Measurements from ENCODE around the gene APBB3.
A peak's percentile ranks its signal among the peaks of the same experiment; 100 is the strongest.

APBB3 gene

DNA sequence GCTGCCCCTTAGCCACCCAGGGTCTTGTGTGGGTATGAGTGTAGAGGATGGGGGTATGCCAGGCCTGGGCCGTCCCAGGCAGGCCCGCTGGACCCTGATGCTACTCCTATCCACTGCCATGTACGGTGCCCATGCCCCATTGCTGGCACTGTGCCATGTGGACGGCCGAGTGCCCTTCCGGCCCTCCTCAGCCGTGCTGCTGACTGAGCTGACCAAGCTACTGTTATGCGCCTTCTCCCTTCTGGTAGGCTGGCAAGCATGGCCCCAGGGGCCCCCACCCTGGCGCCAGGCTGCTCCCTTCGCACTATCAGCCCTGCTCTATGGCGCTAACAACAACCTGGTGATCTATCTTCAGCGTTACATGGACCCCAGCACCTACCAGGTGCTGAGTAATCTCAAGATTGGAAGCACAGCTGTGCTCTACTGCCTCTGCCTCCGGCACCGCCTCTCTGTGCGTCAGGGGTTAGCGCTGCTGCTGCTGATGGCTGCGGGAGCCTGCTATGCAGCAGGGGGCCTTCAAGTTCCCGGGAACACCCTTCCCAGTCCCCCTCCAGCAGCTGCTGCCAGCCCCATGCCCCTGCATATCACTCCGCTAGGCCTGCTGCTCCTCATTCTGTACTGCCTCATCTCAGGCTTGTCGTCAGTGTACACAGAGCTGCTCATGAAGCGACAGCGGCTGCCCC, 2.9 kb upstream of the APBB3 start:
- peaks cover 46% of the 10 kb centered on the region for H3K36me3 Mint-ChIP-seq
- H3K27me3 Mint-ChIP-seq: no peaks in the 10 kb centered on the region

DNA sequence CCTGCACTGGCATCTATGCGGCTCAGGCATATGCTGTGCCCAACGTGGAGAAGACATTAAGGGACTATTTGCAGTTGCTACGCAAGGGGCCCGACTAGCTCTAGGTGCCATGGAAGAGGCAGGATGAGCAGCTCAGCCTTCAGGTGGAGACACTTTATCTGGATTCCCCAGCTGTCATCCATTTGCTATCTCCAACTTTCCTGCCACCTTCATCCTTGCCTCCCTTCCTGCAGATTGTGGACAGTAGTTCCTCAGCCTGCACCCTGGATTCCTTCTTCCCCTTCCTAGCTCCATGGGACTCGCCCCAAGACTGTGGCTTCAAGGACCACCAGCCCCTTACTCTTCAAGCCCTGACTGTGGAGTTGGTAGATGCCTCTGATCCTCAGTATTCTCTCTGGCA, 2.3 kb upstream of the APBB3 start:
- peak overlapping the region; percentile 84 for H3K27ac Mint-ChIP-seq
- H3K36me3 Mint-ChIP-seq: peaks cover 48% of the 10 kb centered on the region
- H3K27me3 Mint-ChIP-seq: no peaks in the 10 kb centered on the region
- no peaks in the 10 kb centered on the region for H3K9me3 Mint-ChIP-seq
- peaks cover 52% of the 10 kb centered on the region for H3K4me1 Mint-ChIP-seq
- no peak overlapping the region for H3K4me3 Mint-ChIP-seq
- ATAC-seq: no peak

More for the DNA sequence above, 2.9 kb upstream of the APBB3 start:
- H3K9me3 Mint-ChIP-seq: no peaks in the 10 kb centered on the region
- no peak overlapping the region for H3K4me3 Mint-ChIP-seq
- H3K27ac Mint-ChIP-seq: peak overlapping the region; percentile 84
- H3K4me1 Mint-ChIP-seq: peaks cover 52% of the 10 kb centered on the region
- ATAC-seq: no peak

DNA sequence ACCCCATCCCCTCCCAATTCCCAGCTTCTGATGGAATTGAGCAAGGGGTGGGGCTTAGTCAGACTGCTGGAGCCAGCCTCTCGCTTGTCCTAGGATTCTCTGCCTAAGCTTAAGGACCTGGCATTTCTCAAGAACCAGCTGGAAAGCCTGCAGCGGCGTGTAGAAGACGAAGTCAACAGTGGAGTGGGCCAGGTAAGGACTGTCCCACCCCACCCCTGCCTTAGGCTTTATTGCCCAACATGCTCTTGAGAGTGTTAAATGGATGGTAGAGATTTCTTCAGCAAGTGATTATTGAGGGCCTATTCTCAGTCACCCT, 1.3 kb upstream of the APBB3 start:
- H3K27me3 Mint-ChIP-seq: no peaks in the 10 kb centered on the region
- no peaks in the 10 kb centered on the region for H3K9me3 Mint-ChIP-seq
- H3K4me3 Mint-ChIP-seq: peak overlapping the region; percentile 92
- H3K4me1 Mint-ChIP-seq: peaks cover 59% of the 10 kb centered on the region
- peaks cover 51% of the 10 kb centered on the region for H3K36me3 Mint-ChIP-seq
- ATAC-seq: no peak
- peak overlapping the region; percentile 94 for H3K27ac Mint-ChIP-seq

DNA sequence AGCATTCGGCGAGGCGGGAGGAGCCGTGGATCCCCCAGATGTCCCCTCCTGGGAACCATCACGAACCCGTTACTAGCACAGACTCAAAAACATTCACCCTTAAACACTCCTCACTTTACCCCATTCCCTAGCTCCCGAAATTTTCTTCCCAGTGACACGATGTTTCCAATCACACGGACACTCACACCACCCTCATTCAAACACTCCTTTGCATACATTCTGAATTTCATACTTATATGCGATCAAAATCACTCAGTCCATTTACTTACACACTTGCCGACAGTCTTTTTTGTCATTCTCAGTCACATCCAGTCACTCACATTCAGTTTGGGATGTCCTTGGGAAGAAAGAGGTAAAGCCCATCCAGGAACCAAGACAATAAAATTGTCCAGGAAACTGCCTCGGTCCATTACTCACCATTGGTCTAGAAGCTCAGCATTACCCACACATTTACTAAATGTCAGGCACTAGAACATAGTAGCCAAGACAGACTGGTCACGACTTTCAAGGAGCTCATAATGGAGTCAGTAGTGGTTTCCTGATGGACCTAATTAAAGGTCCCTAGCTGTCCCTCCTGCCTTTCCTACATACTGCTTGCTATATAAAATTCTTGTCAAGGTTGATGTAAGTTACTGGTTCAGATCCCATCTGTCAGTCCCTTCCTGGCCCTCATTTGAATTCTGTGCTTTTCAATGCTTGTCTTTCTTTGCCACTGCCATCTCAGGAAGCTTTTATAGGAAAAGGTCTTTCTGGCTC, 804 bp upstream of the APBB3 start:
- Mint-ChIP-seq H3K36me3 (peaks cover 51% of the 10 kb centered on the region), H3K27me3 (no peaks in the 10 kb centered on the region), H3K4me1 (peaks cover 56% of the 10 kb centered on the region), H3K4me3 (peak overlapping the region; percentile 92), H3K9me3 (no peaks in the 10 kb centered on the region), H3K27ac (peak overlapping the region; percentile 94)
- peak; percentile 1 for ATAC-seq

DNA sequence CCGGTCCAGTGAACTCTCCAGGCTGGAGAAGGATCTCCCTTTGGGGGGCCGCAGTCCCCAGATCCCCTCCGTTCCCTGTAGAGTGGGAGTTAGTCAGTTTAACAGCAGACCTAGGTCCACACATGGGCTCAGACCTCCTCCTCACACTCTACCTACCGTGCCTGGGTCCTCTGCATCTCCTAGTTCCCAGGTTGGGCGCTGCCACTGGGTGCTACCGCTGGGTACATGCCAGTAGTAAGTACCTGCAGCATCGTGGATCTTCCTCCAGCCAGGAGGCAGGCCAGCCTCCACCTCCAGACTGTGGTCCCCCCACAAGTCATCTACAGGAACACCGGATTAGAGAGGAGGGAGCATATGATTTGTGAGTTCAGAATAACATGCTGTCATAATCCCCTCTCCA, 802 bp downstream of the APBB3 start:
- Mint-ChIP-seq H3K36me3 (peaks cover 44% of the 10 kb centered on the region), H3K4me3 (peak overlapping the region; percentile 92), H3K27me3 (no peaks in the 10 kb centered on the region), H3K9me3 (no peaks in the 10 kb centered on the region), H3K27ac (peak overlapping the region; percentile 94), H3K4me1 (peaks cover 44% of the 10 kb centered on the region)
- no peak for ATAC-seq

DNA sequence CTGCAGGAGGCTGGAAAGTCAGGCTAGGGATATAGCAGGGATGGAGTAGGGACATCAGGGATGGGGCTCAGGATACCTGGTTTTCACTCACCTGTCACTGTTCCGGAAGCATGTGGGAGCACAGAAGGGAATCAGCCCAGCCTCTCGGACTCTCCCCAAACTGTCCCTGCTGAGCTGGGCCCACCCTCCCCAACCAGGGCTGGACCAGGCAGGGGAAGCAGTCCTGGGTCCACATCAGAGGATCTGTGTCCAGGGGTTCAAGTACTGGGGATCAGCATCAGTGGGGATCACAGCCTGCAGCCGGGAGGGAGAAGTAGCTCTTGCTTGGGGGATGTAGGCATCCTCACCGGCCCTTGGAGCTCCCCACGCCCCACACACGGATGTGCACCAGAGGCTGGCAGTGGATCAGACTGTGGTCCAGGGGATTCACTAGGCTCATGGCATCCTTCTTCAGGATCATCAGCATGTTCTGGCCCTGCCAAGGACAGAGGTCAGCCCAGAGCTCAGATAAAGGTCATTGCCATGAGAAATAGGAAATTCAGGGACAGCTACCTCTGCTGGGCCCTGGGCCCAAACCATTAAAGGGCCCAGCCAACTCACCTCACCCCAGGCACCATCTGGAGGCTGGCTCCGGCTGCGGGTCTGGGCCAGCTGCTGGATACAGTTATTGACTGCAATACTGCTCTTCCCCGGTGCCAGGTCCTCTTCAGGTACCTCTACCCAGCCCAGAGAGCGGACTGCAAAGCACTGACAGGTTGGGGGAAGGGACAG, 2.5 kb downstream of the APBB3 start:
- ATAC-seq: no peak
- H3K36me3 Mint-ChIP-seq: peaks cover 33% of the 10 kb centered on the region
- H3K4me3 Mint-ChIP-seq: no peak overlapping the region
- no peak overlapping the region for H3K27ac Mint-ChIP-seq
- peaks cover 39% of the 10 kb centered on the region for H3K4me1 Mint-ChIP-seq
- H3K27me3 Mint-ChIP-seq: no peaks in the 10 kb centered on the region
- no peaks in the 10 kb centered on the region for H3K9me3 Mint-ChIP-seq

DNA sequence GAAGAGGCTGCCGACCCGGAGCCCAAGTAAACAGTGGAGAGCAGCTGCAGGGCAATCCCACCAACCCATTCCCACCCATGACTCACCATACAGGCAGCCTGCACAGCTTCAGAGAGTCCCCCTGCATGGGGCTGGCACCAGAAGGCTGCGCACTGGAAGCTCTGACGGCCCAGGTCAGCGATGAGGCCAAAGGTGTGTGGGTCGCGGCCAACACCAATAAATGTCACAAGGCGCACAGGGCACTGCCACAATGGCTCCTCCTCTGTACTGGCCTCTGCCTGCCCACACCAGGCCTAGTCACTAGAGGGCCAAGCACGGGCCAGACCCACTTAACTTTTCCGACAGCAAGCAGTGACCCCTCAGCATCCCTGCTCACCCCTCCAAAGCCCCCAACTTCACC, 4.2 kb downstream of the APBB3 start:
- no peak for ATAC-seq
- peak overlapping the region; percentile 20 for H3K27ac Mint-ChIP-seq
- H3K4me1 Mint-ChIP-seq: peaks cover 38% of the 10 kb centered on the region
- no peak overlapping the region for H3K4me3 Mint-ChIP-seq
- H3K36me3 Mint-ChIP-seq: peaks cover 30% of the 10 kb centered on the region
- no peaks in the 10 kb centered on the region for H3K27me3 Mint-ChIP-seq
- H3K9me3 Mint-ChIP-seq: no peaks in the 10 kb centered on the region

DNA sequence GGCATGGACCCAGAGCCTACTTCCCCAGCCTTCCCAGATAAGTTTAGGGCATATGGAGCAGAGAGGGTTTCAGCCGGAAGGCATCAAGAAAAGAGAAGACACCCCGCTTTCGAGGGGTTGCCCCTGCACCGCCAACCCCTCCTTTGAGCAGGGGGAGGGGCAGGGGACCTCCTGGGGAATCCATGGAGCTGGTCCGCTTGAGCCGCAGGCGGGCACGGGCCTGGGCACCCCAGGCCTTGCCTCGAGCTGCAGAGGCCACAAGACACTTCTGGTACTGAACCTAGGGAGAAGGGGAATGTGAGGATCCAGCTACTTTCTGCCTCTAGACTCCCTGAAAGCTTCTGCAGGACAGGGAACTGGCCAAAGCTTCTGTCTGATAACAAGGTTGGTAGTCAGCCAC, 5.9 kb downstream of the APBB3 start:
- H3K4me3 Mint-ChIP-seq: no peak overlapping the region
- ATAC-seq: no peak
- H3K36me3 Mint-ChIP-seq: peaks cover 41% of the 10 kb centered on the region
- H3K27me3 Mint-ChIP-seq: no peaks in the 10 kb centered on the region
- no peaks in the 10 kb centered on the region for H3K9me3 Mint-ChIP-seq
- peaks cover 51% of the 10 kb centered on the region for H3K4me1 Mint-ChIP-seq
- peak overlapping the region; percentile 90 for H3K27ac Mint-ChIP-seq

DNA sequence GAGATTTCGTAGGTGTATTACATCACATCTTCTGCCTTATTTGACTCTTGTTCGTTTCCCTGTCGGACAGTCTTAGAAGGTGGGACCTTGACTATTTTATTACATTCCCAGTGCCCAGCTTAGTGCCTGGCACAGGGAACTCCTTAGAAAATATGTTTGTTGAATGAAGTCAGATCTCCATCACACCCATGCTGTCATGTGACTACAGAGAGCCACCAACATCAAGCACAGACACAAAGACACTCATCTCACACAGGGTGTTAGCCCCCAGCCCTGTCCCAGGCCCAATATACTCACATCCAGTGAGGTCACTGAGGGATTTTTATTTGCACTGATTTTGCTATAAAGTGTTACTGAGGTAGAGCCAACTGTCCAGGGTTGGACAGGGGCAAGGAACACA, 6.4 kb downstream of the APBB3 start:
- H3K27ac Mint-ChIP-seq: peak overlapping the region; percentile 90
- H3K4me1 Mint-ChIP-seq: peaks cover 57% of the 10 kb centered on the region
- no peaks in the 10 kb centered on the region for H3K9me3 Mint-ChIP-seq
- peak overlapping the region; percentile 89 for H3K4me3 Mint-ChIP-seq
- ATAC-seq: no peak
- H3K27me3 Mint-ChIP-seq: no peaks in the 10 kb centered on the region
- H3K36me3 Mint-ChIP-seq: peaks cover 47% of the 10 kb centered on the region

DNA sequence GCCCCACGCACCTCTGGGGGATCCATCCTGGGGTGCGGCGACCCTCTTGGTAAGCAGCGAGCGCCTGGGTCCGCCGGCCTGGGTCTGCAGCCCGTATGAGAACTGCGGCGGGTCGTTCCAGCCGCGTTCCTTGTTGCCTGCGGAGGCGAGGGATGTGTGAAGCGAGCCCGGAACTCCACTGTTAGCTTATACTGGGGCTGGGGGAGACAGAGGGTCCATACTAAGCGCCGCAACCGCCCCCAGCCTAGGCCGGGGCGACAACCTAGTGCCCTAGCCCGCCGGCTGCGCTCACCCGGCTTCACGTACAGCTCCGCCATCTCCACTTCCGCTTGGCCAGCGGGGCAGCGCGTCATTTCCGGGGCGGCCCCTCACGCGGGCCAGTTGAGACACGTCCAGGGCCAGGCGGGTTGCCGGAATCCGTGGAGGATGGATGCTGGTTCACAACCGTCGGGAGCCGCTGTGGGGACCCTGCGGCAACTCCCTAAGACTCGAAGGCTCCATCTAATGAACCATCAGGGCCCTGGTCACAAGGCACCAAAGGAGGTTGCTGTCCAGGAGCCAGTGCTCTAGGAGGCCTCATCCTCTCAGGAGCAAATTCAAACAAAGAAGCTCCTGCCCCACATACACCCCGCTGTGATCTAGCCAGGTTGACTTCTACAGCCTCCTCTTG, 7.1 kb downstream of the APBB3 start, which contains the start of gene SRA1:
Gene SRA1, minus strand, starts transcription at position 338 of the 670 bp plus-strand sequence. Its CDS starts 21 bp downstream, at position 317.
- Mint-ChIP-seq H3K36me3 (peaks cover 50% of the 10 kb centered on the region), H3K4me1 (peaks cover 59% of the 10 kb centered on the region)
- ATAC-seq: peak; percentile 98

DNA sequence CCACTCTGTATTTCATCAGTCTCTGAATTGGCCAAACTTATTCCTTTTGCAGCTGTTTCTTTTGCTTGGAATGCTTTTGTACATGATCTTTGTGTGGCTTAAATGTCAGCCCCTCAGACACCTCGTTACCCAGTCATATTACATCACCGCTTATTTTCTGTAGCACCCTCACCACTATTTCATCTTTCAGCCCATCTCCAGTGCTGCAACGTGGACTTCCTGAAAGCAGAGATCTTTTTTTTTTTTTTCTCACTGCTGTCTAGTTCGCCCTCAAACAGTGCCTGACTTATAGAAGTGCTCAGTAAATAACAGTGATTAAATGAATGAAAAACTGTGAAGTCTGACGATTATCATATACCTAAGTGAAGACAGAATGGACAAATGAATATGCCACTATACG, 8.0 kb downstream of the APBB3 start:
- Mint-ChIP-seq H3K9me3 (no peaks in the 10 kb centered on the region), H3K4me3 (peak overlapping the region; percentile 89), H3K27me3 (no peaks in the 10 kb centered on the region), H3K36me3 (peaks cover 53% of the 10 kb centered on the region), H3K4me1 (peaks cover 57% of the 10 kb centered on the region), H3K27ac (peak overlapping the region; percentile 90)
- no peak for ATAC-seq

More for the DNA sequence above, 7.1 kb downstream of the APBB3 start, which contains the start of gene SRA1:
- Mint-ChIP-seq H3K4me3 (peak within 1 kb of the TSS; percentile 89), H3K9me3 (no peaks in the 10 kb centered on the region), H3K27ac (peak within 1 kb of the TSS; percentile 90), H3K27me3 (no peaks in the 10 kb centered on the region)

DNA sequence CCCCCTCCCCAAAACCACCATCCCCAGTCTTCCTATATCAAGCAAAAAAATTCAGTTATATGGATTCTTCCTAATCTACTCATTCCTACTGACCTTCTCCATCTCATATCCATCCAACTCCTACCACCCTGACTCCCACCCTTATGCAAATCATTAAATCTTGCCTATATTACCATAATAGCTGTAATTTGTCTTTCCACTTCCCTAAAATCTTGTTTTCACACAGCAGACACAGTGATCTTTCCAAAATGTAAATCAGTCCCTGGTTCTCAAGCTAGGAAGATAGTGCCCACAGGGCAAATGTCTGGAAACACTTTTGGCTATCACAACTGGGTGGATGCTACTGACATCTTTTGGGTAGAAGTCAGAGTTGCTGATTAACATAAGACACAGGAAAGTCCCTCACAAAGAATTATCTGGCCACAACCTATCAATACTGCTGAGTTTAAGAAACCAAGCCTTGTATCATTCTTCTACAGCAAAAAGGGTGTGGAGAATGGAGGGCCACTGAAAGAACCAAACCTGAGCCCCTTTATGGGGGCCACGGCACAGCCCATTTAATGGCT, 8.6 kb downstream of the APBB3 start:
- ATAC-seq: no peak
- Mint-ChIP-seq H3K36me3 (peaks cover 52% of the 10 kb centered on the region), H3K4me3 (peak overlapping the region; percentile 89), H3K27ac (peak overlapping the region; percentile 90), H3K4me1 (peaks cover 52% of the 10 kb centered on the region), H3K27me3 (no peaks in the 10 kb centered on the region), H3K9me3 (no peaks in the 10 kb centered on the region)

DNA sequence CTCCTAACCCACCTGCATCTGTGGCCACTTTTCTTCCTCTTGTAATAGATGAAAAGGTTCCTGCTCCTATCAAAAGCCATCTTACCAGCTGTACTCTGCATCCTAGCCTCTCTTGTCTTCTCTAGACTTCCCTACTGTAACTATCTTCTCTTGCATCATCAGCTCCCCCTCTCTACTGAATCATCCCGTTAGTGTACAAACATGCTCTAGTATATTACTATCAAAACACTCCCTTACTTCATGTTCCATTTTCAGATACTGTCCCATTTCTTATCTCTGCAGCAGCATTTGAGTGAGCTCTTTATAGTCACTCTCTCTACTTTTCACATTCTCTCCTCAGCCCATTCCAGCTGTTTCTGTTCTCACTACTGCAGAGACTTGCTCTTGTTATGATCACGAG, 9.9 kb downstream of the APBB3 start:
- H3K27me3 Mint-ChIP-seq: no peaks in the 10 kb centered on the region
- peaks cover 59% of the 10 kb centered on the region for H3K4me1 Mint-ChIP-seq
- peak overlapping the region; percentile 26 for H3K27ac Mint-ChIP-seq
- H3K36me3 Mint-ChIP-seq: peaks cover 59% of the 10 kb centered on the region
- peak overlapping the region; percentile 22 for H3K4me3 Mint-ChIP-seq
- no peaks in the 10 kb centered on the region for H3K9me3 Mint-ChIP-seq
- no peak for ATAC-seq

DNA sequence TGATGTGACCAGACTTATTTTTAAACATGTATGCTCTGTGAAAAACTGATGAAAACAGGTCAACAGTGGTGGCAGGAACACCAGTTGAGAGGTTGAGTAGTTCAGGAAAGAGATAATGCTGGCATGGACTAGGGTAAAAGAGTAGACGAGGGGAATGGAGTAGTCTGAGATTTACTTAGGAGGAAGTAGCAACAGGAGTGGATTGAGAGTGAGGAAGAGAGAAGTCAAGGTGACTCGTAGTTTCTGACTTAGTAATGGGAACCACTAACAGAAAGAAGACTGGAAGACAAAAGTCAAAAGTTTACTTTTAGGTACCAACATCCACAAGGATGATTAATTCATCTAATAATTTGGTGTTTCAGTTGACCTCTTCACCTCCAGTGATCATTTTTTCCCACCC, 10.7 kb downstream of the APBB3 start:
- Mint-ChIP-seq H3K27ac (peak overlapping the region; percentile 26), H3K27me3 (no peaks in the 10 kb centered on the region), H3K9me3 (no peaks in the 10 kb centered on the region), H3K36me3 (peaks cover 67% of the 10 kb centered on the region), H3K4me3 (peak overlapping the region; percentile 32), H3K4me1 (peaks cover 67% of the 10 kb centered on the region)
- ATAC-seq: no peak

DNA sequence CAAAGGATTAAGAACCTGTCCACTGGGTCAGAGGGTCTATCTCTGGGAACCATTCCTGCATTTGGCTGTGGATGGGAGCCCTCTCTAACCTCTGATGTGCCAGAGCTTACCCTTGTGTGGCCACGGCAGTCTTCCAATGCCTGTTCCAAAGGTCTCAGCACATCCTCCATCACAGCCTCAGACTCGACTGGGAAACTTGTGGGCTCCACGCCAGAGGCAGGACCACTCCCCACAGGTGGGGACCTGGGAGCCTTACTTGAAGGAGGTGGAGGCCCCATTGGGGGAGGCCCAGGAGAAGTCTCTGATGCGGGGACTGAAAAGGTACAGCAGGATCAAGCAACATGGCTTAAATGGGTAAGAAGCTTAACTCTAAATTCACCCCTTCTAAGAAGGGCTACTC, 12.5 kb downstream of the APBB3 start:
- peaks cover 62% of the 10 kb centered on the region for H3K36me3 Mint-ChIP-seq
- no peak overlapping the region for H3K27ac Mint-ChIP-seq
- no peak overlapping the region for H3K4me3 Mint-ChIP-seq
- H3K9me3 Mint-ChIP-seq: no peaks in the 10 kb centered on the region
- H3K4me1 Mint-ChIP-seq: peaks cover 73% of the 10 kb centered on the region
- H3K27me3 Mint-ChIP-seq: no peaks in the 10 kb centered on the region
- no peak for ATAC-seq
